Mesothelial cell of epicardium (in vitro differentiated cells): ENCODE data around the gene GNAZ. TPM values are rescaled to one million over a fixed set of nuclear protein-coding genes. Genes with fewer than 3 reads are reported as not detected.
"Not testable (repeated sequence)": the region's sequence is repeated elsewhere in the genome, so short reads cannot be mapped to it uniquely, and the experiment has no call there.

ENCODE experiments used
- DNase-seq, 2 experiments: peaks; one replicate each; pipeline ENCODE4 v3.0.0; 2021; ENCODE audit warnings: low spot score in 2 of 2; ENCODE audit not compliant: unreplicated experiment in 2 of 2
- H3K27ac Mint-ChIP-seq: 2 replicates; pipeline ENCODE4 v1.8.0; 2021; ENCODE audit warnings: mixed read lengths
- H3K27me3 Mint-ChIP-seq: 2 replicates; pipeline ENCODE4 v1.8.0; 2021; ENCODE audit warnings: low read depth, mixed read lengths
- H3K36me3 Mint-ChIP-seq: 2 replicates; pipeline ENCODE4 v1.8.0; 2021; ENCODE audit warnings: mixed read lengths
- H3K4me1 Mint-ChIP-seq: 2 replicates; pipeline ENCODE4 v1.8.0; 2021; ENCODE audit warnings: mixed read lengths
- H3K4me3 Mint-ChIP-seq: 2 replicates; pipeline ENCODE4 v1.8.0; 2021; ENCODE audit warnings: mild to moderate bottlenecking, moderate library complexity, mixed read lengths
- H3K9me3 Mint-ChIP-seq: 2 replicates; pipeline ENCODE4 v1.8.0; 2021; ENCODE audit warnings: mixed read lengths
- total RNA-seq: library from RNA; stranded (reverse); gene quantifications from 3 replicates; pipeline ENCODE4 v1.2.1, GENCODE V29; 2021
- TF ChIP-seq, protein P1 (sequence below): fragments of 200-600 bp; sonication (generic); IDR thresholded peaks from one replicate; pipeline ENCODE4 v1.5.0; 2021; ENCODE audit warnings: antibody characterized with exemption; ENCODE audit not compliant: unreplicated experiment

The GNAZ gene
- total RNA-seq, 1 donor from 2014 or later = 6.5 TPM

DNA sequence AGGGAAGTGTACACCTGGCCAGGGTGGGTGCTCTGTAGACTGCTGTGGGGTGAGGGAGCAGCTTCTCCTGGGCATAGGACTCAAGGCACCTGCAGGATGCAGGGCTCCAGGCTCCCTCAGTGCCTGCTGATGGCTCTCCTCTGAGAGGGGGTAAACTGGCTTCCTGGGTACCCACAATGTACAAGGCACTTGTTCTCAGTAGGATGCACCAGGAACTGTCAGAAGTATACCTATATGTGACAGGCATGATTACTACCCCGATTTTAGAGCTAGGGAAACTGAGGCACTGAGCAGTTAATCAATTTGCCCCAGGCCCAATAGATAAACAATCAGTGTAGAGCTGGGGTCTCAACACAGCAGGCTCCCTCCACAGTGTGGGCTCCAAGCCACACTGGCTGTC lies 31.4 kb upstream of the GNAZ start:
- Mint-ChIP-seq H3K36me3 (no peaks in the 10 kb centered on the region), H3K4me3 (no peak overlapping the region), H3K9me3 (no peaks in the 10 kb centered on the region), H3K27ac (no peak overlapping the region), H3K4me1 (no peaks in the 10 kb centered on the region), H3K27me3 (peaks cover 35% of the 10 kb centered on the region)
- TF ChIP-seq, protein P1, sequence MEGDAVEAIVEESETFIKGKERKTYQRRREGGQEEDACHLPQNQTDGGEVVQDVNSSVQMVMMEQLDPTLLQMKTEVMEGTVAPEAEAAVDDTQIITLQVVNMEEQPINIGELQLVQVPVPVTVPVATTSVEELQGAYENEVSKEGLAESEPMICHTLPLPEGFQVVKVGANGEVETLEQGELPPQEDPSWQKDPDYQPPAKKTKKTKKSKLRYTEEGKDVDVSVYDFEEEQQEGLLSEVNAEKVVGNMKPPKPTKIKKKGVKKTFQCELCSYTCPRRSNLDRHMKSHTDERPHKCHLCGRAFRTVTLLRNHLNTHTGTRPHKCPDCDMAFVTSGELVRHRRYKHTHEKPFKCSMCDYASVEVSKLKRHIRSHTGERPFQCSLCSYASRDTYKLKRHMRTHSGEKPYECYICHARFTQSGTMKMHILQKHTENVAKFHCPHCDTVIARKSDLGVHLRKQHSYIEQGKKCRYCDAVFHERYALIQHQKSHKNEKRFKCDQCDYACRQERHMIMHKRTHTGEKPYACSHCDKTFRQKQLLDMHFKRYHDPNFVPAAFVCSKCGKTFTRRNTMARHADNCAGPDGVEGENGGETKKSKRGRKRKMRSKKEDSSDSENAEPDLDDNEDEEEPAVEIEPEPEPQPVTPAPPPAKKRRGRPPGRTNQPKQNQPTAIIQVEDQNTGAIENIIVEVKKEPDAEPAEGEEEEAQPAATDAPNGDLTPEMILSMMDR = no peak
- DNase-seq = no peak

DNA sequence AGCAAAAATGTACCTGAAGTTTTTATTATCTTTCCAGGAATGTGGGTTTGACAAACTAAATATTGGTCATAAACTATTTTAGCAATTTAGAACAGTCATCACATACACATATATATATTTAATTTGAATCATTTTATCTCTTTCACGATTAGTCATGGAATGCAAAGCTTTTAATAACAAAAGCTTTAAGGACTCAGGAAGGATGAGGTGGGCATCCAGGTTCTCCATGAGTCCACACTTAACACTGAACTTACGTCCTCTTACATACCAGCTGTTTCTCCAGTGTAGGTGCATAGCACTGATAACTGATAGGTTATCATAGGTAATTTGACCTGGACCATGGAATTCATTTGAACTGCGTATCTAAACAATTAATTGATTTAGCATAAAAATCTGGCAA lies 28.1 kb upstream of the GNAZ start:
- Mint-ChIP-seq H3K27ac (no peak overlapping the region), H3K4me3 (no peak overlapping the region), H3K27me3 (peaks cover 39% of the 10 kb centered on the region), H3K9me3 (peaks cover 8% of the 10 kb centered on the region), H3K4me1 (no peaks in the 10 kb centered on the region), H3K36me3 (no peaks in the 10 kb centered on the region)
- TF ChIP-seq, protein P1 = no peak
- no peak for DNase-seq

DNA sequence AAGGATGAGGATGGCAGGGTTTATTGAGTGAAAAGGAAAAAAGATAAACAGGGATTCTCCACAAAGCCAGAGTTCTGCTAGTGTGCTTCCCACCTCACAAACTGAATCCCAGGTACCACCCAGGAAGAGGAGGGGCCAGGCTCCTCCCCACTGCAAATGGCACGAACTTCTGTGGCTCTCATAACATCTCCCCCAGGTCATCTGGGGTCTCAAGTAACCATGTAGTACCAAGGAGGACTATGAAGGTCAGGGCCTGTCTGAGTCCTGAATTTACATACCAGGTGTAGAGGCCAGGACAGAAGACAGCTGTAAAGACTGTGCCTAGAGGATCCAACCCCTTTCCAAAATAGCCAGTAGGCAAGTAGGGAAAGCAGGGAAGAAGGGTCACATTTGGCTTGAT lies 25.7 kb upstream of the GNAZ start:
- Mint-ChIP-seq H3K4me3 (no peak overlapping the region), H3K4me1 (no peaks in the 10 kb centered on the region), H3K36me3 (no peaks in the 10 kb centered on the region), H3K9me3 (peaks cover 18% of the 10 kb centered on the region), H3K27ac (no peak overlapping the region), H3K27me3 (peaks cover 48% of the 10 kb centered on the region)
- no peak for DNase-seq
- TF ChIP-seq, protein P1 = no peak

DNA sequence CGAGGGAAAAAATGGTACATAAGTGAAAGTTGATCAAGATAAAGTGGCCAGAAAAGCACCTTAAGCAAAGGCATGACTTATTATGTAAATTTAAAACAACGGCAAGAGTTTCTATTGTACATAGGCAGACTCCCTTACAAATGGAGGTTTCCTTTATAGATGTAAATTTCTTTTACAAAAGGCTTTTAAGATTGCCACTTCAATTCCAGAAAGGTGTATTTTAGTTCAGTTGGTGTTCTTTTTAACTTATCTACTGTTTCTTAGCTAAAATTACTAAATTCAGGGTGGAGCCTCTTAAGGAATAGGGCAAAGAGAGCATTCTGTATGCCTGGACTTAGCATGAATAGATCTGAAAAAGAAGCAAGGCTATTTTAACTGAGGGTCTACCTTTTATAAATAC lies 24.9 kb upstream of the GNAZ start:
- Mint-ChIP-seq H3K27ac (no peak overlapping the region), H3K9me3 (peaks cover 25% of the 10 kb centered on the region), H3K4me1 (no peaks in the 10 kb centered on the region), H3K27me3 (peaks cover 49% of the 10 kb centered on the region), H3K4me3 (no peak overlapping the region), H3K36me3 (no peaks in the 10 kb centered on the region)
- TF ChIP-seq, protein P1 = no peak
- DNase-seq = no peak

DNA sequence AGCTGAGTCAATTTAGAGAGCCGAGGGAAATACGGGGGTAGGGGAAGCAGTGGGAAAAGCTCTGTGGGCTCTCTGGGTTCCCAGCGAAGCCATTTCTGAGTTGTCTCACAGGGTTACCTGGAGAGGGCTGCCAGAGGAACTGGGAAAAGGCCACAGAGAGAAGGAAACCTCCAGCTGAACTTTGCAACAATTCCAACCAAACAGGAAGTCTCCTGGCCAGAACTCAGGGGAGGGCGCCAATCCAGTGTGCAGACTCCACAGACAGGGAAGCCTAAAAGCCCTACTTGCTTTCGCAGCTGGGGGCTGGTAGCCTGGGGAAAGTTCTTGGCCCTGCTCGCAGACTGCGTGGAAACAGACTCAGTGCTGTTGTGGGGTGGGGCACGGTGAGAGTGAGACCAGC lies 23.1 kb upstream of the GNAZ start:
- Mint-ChIP-seq H3K4me1 (no peaks in the 10 kb centered on the region), H3K27me3 (peaks cover 51% of the 10 kb centered on the region), H3K27ac (no peak overlapping the region), H3K4me3 (no peak overlapping the region), H3K9me3 (peaks cover 37% of the 10 kb centered on the region), H3K36me3 (no peaks in the 10 kb centered on the region)
- TF ChIP-seq, protein P1 = no peak
- no peak for DNase-seq

DNA sequence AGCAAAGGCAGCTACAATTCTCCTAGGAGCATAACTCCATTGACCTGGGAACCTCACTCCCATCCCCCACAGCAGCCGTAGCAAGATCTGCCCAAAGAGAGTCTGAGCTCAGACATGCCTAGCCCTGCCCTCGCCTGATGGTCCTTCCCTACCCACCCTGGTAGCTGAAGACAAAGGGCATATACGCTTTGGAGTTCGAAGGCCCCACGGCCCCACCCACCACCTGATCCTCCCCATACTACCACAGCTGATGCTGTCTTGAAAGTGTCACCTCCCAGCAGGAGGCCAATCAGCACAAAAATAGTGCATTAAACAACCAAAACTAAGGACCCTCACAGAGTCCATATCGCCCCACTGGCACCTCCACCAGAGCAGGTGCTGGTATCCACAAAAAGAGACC lies 22.6 kb upstream of the GNAZ start:
- H3K27ac Mint-ChIP-seq = no peak overlapping the region
- TF ChIP-seq, protein P1 = no peak
- H3K36me3 Mint-ChIP-seq = no peaks in the 10 kb centered on the region
- no peak overlapping the region for H3K4me3 Mint-ChIP-seq
- DNase-seq = no peak
- H3K4me1 Mint-ChIP-seq = no peaks in the 10 kb centered on the region
- H3K27me3 Mint-ChIP-seq = peaks cover 50% of the 10 kb centered on the region
- H3K9me3 Mint-ChIP-seq = peaks cover 37% of the 10 kb centered on the region

DNA sequence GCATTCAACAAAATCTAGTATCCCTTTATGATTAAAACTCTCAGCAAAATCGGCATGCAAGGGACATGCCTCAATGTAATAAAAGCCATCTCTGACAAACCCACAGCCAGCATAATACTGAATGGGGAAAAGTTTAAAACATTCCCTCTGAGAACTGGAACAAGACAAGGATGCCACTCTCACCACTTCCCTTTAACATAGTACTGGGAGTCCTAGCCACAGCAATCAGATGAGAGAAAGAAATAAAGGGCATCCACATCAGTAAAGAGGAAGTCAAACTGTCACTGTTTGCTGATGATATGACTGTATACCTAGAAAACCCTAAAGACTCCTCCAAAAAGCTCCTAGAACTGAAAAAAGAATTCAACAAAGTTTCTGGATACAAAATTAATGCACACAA lies 19.8 kb upstream of the GNAZ start:
- Mint-ChIP-seq H3K9me3 (peaks cover 38% of the 10 kb centered on the region), H3K27me3 (peaks cover 55% of the 10 kb centered on the region)
- not testable (repeated sequence) for H3K36me3 Mint-ChIP-seq, H3K4me3 Mint-ChIP-seq, H3K27ac Mint-ChIP-seq, DNase-seq, H3K4me1 Mint-ChIP-seq
